Mucosa of gallbladder (tissue), 1 donor: ENCODE results near the gene CASP9. TPM values are rescaled to one million over a fixed set of nuclear protein-coding genes. Genes with fewer than 3 reads are reported as not detected.
"Not testable (repeated sequence)": the region's sequence is repeated elsewhere in the genome, so short reads cannot be mapped to it uniquely, and the experiment has no call there.

Source experiments
- DNase-seq: peaks from one replicate; pipeline ENCODE4 v3.0.0-alpha.2; 2020; ENCODE audit warnings: low spot score
- total RNA-seq: library from RNA; stranded (reverse); gene quantifications from one replicate; pipeline ENCODE4 v1.2.1, GENCODE V29; 2021
- donor health status: DM: no; HTN: no; CAD: no.

Gene CASP9
- total RNA-seq, 1 donor from 2014 or later: 26.6 TPM

DNA sequence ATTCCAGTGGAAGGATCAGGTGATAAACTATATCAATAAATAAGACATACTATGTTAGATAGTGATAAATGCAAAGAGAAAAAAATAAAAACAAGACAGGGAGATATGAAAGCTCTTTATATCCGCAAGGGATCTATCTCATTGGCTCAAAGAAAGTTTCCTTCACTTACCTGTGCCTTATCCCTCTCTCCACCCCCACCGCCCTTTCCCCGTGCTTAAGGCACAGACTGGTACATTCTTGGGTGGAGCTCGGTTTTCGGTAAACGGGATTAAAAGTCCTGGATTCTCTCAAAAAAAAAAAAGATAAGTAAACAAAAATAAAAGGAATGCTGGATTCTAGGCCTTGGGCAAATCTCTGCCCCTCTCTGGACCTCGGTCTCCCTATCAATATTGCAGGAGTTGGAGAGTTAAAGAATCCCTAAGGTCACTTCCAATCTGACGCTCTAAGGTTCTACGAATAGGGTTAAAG, 2.0 kb upstream of the CASP9 start:
- DNase-seq: no peak

- DNase-seq: peak; percentile 39
Observed at GRCh38 chr1:15525050-15526020, 1.3 kb upstream of the CASP9 start.

- DNase-seq: peak; percentile 100
Observed at GRCh38 chr1:15524283-15525049, 451 bp upstream of the CASP9 start.

DNA sequence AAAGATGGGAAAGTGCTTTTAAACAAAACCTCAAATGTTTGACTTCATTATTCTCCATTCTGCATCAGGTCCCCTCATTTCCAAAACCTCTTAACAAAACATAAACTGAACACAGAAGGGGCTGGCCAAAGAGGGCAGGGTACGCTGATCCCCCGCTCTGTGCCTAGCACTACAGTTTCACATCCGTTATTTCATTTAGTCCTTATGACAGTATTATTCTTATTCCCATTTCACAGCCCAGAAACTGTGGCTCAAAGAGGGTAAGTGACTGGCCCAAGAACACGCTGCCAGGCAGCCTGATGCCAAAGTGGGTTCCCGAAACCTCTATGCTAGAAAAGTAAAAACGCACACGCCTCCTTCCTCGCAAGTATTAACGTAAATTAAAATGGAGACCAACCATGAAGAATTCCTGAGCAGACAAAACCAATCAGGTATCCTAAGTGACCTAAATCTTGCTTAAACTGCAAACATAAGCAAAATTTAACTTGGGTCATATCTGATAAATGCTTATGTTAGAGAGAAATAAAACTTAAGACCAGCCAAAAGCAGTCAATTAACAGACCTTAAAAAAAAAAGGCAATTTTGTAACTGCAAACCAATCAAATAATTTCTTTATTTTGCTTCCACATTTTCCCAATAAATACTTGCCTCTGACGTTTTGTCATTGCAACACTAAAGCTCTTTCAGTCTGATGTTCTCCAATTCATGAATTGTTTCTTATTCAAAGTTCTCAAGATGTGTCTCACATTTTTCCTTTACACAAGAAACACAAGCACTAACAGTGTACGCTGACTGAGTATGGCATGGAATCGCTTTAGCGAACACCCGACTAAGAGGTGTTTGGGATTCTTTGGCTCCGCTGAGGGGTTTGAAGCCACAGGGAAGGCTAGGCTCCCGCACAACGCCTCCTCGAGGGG, 653 bp downstream of the CASP9 start:
- no peak for DNase-seq

- DNase-seq: no peak
Observed at GRCh38 chr1:15522551-15522950, 1.5 kb downstream of the CASP9 start.

- not testable (repeated sequence) for DNase-seq
Observed at GRCh38 chr1:15521206-15521906, 2.7 kb downstream of the CASP9 start.

DNA sequence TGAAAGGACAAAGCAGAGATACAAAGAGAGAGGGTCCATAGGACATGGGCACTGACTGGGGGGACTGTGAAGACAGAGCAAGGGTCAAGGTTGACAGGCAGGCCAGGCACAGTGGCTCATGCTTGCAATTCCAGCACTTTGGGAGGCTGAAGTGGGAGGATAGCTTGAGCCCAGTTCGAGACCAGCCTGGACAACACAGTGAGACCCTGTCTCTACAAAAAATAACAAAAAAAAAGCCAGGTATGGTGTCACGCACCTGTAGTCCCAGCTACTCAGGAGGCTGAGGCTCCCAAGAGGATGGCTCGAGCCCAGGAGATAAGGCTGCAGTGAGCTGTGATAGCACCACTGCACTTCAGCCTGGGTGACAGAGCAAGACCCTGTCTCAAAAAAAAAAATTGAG, 4.4 kb downstream of the CASP9 start:
- no peak for DNase-seq

GRCh38 chr1:15515022-15515663, 8.9 kb downstream of the CASP9 start:
- DNase-seq: no peak

DNA sequence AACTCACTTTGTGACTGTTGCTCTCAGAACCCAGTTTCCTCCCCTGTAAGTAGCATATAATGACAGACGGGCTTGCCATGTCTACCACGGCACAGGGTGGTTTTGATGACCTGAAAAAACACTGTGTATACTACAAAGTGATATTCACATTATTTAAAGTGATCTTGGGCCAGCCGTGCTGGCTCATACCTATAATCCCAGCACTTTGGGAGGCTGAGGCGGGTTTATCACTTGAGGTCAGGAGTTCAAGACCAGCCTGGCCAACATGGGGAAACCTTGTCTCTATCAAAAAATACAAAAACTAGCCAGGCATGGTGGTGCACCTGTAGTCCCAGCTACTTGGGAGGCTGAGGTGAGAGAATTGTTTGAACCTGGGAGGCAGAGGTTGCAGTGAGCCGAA, 9.5 kb downstream of the CASP9 start:
- DNase-seq: not testable (repeated sequence)

GRCh38 chr1:15513919-15514318, 10.1 kb downstream of the CASP9 start:
- no peak for DNase-seq

DNA sequence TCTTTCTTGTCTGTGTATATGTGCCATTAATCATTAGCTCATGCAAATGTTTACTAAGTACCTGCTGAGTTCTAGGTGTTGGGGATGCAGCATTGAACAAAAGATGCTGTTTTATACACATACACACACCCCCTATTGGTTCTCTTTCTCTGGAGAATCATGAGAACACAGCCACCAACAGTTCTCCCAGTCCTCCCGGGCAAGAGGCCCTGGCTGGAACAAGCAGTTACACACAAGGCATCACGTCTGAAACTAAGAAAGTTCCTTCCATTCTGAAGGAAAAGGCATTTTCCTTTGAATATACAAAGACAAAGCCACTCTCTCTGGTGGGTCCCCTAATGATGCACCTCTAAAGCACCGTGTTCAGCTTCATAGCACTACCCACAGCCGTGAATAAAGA, 10.8 kb downstream of the CASP9 start:
- no peak for DNase-seq

DNA sequence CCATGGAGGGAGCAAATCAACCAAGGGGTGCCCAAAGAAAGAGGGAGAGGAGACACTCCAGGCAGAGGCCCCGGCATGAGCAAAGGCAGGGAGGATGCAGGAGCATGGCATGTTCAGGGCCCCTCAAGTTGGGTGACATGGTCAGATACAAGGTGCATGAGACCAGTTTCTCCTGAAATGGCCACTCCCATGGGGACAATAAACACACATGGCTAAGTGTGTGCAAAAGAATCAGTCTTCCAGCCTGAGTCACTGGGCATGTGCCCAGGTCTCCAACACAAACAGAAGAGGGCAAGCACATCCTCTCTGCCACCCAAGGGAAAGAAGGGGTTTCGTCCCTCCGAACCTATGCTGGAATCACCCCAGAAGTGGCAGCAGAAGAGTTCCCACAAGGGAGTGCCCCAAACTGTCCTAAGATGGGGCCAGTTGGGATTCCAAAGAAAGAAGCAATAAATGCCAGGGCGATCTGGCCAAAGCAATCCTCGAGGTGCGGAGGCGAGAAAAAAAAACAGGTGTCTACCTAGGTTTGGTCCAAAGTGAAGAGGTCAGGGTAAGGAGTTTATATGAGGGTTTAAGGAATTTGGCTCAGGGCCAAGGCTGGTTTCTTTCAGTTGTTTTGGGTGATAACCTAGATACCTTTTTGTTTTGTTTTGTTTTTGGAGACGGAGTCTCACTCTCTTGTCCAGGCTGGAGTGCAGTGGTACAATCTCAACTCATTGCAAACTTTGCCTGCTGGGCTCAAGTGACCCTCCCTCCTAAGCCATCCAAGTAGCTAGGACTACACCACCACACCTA, 13.2 kb downstream of the CASP9 start:
- no peak for DNase-seq

DNA sequence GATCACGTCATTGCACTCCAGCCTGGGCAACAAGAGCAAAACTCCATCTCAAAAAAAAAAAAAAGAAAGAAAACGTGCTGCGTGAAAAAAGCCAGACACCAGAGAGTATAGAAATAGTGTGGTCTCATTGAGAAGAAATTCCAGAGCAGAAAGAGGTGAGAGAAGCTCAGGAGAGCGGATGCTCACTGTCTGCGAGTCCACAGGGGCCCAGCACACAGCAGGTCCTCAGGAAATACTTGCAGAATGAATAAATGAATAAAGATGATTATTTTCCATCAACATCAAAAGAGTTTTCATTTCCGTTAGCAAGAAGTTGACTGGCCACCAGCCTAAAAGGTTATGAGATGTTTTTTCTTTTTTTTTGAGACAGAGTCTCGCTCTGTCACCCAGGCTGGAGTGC, 14.4 kb downstream of the CASP9 start:
- DNase-seq: no peak

DNA sequence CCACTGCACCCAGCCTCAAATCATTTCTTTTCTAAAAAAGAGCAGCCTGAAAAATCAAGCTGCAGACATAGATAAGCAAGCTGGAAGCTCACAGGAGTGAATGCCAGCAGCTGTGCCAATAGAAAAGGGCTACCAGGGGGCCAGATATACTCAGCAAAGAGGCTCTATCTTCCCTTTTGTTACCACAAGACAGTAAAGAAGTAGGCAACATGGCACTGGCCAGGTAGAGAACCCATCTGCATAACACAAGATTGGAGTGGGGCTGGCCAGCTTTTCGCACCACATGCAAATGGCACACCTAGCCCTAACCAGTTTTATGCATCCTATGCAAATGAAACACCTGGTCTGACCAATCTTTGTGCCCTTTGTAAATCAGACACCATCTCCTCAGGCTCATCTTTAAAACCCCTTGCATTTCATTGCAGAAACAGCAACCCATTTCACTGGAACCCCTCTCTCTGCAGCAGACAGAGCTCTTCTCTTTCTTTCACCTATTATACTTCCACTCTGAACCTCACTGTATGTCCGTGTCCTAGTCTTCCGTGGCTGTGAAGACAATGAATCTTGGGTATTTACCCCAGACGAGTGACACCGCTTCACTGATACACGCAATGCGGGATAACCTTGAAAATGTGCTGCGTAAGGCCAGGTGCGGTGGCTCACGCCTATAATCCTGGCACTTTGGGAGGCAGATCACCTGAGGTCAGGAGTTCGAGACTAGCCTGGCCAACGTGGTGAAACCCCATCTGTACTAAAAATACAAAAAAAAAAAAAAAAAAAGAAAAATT, 15.1 kb downstream of the CASP9 start:
- no peak for DNase-seq

- no peak for DNase-seq
Observed at GRCh38 chr1:15507278-15507677, 16.7 kb downstream of the CASP9 start.

- DNase-seq: no peak
Observed at GRCh38 chr1:15506831-15507230, 17.2 kb downstream of the CASP9 start.

DNA sequence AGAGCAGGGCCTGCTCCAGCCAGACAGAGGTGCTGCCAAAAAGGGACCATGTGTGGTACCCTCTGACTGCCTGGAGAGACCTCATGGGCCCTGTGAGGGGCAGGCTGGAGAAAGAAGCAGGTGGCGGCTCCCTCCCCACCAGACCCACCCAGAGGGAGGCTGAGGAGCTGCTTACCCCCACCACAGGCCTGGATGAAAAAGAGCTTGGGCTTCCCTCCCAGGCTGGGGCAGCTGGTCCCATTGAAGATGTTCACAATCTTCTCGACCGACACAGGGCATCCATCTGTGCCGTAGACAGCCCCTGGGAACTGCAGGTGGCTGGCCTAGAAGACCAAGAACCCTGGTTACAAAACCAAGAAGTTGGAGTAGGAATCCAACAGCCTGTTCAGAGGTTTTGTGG, 19.6 kb downstream of the CASP9 start:
- no peak for DNase-seq

GRCh38 chr1:15501208-15502032, 22.6 kb downstream of the CASP9 start:
- DNase-seq: peak; percentile 35
